Renal cortical epithelial cell (primary cell): ENCODE measurements around the gene STOML1. TPM values are rescaled to one million over a fixed set of nuclear protein-coding genes. Genes with fewer than 3 reads are reported as not detected.

Experiments used
- DNase-seq: peaks from one replicate; pipeline ENCODE4 v3.0.0-alpha.2; 2011; ENCODE audit warnings: low read depth
- total RNA-seq: library from RNA; depleted of rRNA; stranded (reverse); fragments of >200 nt; gene quantifications from 2 replicates; pipeline ENCODE4 v1.2.3, GENCODE V29; 2014

The STOML1 gene, protein sequence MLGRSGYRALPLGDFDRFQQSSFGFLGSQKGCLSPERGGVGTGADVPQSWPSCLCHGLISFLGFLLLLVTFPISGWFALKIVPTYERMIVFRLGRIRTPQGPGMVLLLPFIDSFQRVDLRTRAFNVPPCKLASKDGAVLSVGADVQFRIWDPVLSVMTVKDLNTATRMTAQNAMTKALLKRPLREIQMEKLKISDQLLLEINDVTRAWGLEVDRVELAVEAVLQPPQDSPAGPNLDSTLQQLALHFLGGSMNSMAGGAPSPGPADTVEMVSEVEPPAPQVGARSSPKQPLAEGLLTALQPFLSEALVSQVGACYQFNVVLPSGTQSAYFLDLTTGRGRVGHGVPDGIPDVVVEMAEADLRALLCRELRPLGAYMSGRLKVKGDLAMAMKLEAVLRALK
- total RNA-seq: 23.2 and 36.5 TPM in 2 replicates

DNA sequence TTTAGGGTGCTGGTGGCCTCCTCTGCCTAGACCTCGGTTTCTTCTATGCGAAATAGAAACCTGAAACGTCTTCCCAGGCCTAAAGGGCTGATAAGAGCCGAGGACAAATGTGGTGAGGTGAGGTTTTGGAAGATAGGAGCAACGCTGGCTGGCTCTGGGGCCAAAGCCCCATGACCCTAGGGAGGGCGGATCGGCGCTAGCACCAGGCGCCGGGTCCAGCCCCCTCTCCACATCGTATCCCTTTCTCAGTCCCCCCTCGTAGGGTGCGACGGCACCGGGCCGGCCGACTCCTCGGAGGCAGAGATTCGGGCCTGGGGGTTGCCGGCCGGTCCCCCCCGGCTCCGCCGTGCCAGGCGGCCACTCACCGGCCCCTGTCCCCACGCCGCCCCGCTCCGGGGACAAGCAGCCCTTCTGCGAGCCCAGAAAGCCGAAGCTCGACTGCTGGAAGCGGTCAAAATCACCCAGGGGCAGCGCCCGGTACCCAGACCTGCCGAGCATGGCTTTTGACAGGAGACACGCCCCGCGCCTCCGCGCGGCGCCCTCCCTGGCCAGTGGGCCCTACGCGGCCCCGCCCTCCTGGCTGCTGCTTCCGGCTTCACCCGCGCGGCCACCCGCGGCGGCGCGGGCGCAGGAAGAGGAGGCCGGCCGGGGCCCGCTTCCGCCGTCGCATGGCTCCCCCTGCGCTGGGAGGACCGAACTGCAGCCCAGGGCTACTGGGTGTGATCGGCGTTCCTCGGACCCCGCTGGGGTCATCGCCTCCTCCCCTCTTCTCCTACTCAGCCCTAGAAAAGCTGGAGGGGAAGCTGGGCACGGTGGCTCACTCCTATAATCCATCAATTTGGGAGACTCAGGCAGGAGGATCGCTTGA, at the start of gene STOML1:
Gene STOML1, minus strand, starts transcription at position 570 of the 868 bp plus-strand sequence. Its CDS starts 72 bp downstream, at position 498.
- peak; percentile 79 for DNase-seq

DNA sequence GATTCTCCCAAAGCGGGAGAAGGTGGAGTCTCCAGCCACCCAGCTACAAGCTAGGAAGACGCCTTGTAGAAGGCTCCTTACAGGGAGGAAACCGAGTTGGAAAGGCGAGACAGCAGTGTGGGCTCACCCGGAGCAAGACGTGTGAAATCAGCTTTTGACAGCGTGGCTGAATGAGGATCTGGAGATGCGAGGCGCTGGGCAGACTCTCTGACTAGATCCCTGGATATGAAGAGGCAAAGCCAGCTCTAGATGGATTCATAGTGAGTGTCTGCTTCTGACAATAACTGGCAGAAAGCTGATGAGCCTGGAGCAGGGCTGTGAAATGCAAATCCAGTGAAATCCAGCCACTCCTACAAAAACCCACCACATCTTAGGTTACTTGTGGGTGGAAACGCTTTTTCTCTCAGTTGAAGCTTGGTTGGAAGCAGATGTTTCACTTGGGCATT, 49.2 kb upstream of the STOML1 start:
- no peak for DNase-seq

DNA sequence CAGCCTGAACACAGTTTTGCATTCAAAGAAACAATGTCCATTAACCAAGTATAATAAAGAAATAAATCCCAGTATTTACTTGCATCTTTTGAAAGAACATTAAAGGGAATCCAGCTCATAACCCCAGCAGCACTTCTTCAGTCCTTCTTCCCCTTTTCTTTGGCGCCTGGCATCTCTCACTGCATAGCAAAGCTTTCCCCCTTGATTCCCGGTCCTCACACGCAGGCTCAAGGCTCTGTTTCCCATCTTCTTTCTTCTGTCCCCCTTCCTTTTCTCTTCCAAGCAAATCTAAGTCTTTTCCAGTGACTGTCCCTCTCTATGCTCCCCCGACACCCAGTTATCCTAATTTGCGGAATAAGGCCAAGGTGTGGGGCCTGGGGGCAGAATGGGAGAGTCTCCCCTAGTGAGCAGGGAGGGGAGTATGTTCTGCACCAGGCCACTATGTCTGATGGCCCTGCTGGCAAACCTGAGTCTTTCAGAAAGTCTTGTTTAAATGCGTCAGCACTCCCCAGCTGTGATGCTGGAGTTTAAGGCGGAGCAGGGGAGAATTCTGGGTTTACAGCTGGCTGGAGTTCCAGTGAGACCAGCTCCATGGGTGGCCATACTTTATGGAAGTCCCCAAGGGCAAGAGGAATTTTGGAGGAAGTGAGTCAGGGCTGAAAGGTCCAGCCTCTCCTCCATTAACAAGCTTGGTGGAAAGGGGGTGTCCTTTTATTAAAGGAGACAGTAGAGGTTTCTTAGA, 48.2 kb upstream of the STOML1 start:
- peak; percentile 50 for DNase-seq

DNA sequence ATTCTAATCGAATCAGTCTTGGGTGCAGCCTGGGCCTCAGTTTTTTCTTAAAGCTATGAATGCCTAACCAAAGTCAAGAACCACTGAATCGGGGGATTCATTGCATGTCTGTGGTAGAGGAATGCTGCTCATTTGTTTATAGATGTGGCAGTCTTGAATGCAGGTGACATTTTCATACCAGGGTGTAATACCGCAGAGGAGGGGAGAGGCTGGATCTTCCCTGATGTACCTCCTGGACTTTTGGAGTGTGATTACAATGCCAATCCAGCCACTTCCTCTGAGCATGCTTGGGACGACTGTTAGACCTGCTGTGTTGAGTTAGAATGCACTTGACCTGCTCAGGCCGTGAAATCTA, 47.5 kb upstream of the STOML1 start:
- DNase-seq: no peak

DNA sequence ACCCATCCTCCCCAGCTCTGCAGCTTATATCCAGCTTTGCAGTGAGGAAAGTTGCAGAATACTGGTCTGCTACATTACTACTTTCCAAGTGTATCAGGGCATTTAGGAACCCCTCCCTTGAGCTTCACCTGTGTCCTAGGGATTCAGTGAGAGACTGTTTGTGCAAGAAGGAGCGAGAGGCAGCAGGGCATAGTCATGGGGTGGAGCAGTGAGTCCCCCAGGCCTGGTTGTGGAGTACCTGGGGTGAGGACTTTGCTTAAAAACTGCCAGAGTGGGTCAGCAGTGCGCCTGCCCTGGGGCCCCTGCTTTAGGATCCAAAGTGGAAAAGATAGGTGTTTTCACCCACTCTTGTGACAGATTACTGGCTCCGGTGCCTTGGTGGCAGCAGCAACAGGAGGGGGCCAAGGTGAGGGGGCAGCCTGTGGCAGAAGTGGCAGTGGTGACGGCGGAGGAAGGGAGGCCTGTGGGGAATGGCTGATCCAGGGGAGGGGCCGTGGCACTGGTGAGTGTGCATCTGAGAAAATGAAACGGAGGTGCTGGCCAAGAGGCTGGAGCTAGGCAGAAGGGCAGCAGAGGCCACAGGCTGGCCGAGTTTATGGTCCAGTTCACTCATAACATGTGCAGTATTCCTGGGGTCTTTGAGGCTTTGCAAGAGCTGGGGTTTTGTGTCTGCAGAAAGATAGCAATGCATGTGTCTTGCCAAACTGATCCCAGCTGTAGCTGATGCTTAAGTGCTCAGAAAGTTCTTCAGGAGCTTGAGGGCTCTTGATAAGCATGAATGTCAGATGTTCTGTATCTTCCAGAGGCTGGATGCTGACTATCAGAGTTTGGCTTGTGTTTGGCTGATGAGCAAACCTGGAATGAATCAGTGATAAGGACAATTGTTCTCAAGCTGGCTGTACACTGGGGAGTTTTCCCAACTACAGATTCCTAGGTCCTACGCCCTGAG, 46.9 kb upstream of the STOML1 start:
- DNase-seq: no peak

DNA sequence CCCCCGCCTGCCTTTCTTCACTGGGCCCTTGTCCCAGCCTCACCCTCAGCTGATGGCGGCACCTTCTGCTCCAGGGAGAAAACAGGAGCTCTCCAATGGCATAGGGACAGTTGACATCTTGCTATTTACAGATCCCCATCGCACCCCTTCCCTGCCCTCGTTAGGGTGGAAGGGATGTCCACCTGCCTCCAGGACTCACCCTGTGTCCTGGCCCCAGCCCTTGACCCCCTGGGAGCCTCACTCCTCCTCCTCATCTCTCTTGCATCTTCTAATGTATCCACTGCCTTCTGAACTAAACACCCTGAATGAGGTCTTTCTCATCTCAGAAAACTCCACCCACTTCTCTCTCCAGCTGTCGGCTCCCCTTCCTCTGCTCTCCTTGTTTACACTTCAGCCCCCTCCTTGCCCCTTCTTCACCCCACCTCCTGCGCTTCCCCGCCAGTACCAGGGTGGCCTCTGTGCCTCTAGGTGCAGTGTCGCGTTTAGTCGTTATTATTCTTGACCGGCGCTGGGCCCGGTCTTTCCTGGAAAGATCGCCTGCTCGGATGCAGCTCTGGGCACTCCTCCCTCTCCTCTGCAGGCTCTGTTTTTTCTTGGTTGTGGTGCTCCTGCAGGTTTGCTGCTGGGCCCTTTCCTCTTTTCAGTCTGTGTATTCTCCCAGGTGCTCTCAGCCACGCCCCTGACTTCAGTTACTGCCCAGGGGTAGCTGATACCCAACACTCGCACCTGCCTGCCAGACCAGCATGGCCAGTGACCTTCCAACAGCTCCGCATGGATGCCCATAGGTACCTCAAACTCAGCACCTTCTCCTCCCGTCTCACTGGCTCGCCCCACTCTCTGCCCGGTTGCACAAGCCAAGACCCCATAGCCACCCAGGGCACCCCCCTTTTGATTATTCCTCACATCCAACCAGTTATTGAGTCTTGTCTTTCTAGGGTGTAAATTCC, 45.3 kb upstream of the STOML1 start:
- no peak for DNase-seq

DNA sequence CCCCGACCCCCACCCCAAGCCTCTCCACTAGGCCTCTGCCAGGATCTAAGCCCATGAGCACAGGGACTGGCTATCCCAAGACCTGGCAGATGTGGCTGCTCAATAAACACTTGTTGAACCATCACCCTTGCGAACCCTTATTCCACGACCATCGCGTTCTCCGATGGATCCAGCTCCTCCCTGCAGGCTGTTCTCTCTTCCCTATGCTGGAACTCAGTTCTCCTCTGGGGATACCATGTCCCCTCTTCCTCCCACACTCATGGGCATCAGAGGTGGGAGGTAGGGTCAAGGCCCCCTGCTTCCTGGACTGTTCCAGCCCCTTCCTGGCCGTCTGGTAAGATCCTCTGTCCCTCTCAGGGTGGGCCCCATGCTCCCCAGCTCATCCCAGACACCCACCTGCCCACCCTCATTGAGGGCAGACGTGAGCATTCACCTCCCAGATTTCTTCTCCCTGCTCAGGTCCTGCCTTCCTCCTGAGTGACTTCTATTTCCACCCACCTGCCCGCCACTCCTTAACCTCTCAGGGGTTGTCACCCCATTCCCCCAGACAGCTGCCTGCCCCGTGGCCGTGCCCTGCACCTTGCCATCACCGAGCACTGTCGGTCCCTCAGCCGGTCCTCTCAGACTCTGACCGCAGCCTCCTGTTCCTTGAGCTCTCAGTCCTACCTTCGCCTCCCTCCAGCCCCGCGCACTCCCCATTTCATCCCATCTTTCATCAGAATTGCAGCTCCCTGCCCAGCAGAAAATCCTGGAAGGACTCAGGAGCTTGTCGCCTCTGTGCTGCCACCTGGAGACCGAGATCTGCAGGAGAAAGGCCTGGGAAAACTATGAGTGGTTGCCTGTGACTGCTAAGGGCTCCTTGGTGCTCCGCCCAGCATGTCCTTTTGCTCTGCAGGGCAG, 44.4 kb upstream of the STOML1 start:
- DNase-seq: peak; percentile 48

DNA sequence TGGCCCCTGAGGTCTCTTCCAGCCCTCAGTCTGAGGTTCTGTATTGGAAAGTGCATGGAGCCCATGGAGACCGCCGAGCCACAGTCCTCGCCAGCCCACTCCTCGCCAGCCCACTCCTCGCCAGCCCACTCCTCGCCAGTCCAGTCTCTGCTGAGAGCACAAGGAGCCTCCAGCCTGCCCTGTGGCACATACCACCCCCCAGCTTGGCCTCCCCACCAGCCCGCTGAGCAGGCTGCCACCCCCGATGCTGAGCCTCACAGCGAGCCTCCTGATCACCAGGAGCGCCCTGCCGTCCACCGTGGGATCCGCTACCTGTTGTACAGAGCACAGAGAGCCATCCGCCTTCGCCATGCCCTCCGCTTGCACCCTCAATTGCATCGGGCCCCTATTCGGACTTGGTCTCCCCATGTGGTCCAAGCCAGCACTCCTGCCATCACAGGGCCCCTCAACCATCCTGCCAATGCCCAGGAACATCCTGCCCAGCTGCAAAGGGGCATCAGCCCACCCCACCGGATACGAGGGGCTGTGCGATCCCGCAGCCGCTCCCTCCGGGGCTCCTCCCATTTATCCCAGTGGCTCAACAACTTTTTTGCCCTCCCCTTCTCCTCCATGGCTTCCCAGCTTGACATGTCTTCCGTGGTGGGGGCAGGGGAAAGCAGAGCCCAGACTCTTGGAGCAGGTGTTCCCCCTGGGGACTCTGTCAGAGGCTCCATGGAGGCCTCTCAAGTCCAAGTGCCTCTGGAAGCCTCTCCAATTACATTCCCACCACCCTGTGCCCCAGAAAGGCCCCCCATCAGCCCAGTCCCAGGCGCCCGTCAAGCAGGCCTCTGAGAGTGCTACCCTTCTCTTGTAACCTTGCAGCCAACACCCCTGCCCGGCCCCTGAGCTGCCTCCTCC, 43.3 kb upstream of the STOML1 start:
- no peak for DNase-seq

DNA sequence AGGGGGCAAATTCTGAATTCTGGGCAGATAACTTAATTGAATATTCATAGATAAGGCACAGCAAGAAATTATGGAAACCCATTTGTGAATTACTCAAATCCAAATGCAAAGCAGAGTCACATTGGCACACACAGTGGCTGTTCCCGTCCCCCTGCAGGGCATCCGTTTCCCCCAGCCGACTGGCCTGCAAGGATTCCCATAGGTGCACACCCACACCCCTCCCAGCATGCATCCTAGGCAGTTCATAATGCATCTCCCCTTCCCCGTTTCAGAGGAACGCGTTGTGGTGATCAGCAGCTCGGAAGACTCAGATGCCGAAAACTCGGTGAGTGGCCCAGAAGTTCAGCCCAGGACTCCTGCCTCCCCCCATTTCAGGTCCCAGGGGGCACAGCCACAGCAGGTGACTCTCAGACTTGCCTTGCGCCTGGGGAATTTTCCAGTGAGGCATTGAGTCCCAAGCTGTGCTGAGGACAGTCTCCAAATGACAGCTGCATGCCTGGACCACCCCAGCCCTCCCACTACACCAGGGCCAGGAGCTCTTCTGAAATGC, 42.2 kb upstream of the STOML1 start:
- no peak for DNase-seq

DNA sequence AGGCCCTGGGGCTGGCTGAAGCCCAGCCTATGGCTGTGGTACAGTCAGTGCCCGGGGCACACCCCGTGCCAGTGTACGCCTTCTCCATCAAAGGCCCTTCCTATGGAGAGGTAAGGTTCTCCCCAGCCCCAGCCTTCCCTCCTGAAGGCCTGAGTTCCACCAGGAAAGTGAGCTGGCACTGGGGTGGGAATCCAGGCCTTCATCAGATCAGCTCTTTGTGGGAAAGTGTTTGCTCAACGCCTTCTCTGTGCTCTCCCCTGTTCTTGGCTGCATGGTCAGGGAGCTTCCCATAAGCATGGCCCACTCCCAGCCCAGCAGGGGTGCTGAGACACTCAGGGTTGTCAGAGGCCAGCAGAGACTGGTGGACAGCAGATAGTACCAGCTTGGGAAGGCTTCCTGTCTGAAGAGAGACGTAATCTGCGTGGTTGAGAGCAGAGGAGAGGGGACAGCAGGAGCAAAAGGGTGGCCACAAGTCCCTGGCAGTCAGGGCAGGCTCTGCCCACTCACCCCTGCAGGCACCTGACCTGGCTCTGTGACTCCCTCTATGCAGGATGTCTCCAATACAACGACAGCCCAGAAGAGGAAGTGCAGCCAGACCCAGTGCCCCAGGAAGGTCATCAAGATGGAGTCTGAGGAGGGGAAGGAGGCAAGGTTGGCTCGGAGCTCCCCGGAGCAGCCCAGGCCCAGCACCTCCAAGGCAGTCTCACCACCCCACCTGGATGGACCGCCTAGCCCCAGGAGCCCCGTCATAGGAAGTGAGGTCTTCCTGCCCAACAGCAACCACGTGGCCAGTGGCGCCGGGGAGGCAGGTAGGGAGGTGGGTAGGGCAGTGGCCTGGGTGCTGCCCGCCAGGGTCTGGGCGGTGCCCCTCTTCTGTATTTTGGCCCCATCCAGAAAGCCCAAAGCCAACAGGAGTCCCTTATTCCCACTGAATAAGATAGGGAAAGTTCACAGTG, 40.8 kb upstream of the STOML1 start:
- DNase-seq: no peak

DNA sequence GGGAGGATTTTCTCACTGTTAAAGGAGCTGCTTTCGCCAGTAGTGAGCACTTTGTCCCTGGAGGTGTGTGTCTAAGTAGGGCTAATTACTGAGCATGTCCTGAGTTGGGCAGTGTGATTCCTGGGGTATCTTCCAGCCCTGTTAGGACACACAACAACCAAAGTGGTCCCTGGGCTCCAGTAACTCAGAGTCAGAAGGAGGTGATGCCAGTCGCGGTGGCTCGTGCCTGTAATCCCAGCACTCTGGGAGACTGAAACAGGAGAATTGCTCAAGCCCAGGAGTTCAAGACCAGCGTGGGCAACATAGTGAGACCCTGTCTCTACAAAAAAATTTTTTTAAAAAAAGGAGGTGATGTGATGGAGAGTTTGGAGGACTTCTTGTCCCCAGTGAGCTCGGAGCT, 40.0 kb upstream of the STOML1 start:
- no peak for DNase-seq

DNA sequence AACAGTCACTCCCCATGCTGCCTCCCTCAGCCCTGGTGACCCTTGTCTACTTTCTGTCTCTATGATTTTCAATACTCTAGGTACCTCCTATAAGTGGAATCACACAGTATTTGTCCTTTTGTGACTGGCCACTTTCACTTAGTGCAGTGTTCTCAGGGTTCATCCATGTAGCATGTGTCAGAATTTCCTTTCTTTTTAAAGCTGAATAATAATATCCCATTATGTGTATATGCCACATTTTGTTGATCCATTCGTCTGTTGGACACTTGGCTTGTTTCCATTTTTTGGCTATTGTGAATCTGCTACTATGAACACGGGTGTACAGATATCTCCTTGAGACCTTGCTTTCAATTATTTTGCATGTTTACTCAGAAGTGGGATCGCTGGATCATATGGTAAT, 36.6 kb upstream of the STOML1 start:
- no peak for DNase-seq

DNA sequence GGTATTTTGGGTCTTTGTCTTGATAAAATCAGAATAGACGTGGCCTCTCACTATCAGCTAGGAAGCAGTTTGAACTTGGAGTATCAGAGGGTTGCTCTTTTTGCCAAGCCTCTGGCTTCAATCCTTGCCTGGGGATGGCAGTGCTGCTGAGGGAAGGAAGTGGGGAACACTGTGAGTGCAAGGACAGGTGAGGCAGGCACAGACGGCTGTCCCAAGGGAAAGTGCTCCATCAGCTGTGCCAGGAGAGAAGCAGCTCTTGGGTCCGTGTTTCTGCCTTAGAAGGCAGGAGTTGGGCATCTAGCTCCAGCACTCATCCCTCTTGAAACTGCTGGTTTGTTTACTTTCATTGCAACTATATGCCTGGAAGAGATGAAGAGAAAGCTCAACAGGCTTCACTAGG, 35.6 kb upstream of the STOML1 start:
- DNase-seq: no peak

DNA sequence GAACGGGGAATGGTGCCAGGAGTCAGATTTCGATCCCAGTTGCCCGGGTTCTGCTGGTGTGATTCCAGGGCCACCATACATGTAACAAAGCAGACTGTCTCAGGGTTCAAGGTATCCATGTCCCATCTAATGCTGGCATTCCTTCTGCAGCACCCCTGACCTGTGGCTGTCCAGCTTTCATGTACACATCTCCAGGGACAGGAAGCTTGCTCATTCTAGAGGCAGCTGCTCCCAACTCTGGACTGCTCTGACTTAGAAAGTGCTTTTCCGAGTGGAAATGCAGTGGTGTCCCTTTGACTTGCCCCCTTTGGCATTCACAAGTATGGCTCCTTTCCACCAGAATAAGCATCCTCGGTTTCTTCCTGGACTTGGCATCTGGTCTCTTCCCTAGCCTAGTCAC, 33.3 kb upstream of the STOML1 start:
- no peak for DNase-seq

DNA sequence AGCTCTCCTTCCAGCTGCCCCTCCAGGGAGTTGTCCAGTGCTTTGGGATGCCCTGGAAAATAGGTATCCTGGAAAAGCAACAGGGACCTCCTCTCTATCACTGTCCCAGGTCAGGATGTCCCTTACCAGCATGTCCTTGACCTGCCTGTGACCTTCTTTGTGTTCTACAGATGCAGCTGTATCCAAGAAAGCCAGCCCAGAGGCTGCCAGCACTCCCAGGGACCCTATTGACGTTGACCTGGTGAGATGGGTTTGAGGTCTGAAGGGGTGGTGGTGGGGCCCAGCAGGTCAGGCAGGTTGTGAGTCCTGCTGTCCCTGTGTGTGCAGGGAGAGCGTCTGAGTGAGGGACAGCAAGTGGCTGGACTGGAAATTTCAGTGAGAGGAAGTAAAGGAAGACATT, 32.6 kb upstream of the STOML1 start:
- no peak for DNase-seq

DNA sequence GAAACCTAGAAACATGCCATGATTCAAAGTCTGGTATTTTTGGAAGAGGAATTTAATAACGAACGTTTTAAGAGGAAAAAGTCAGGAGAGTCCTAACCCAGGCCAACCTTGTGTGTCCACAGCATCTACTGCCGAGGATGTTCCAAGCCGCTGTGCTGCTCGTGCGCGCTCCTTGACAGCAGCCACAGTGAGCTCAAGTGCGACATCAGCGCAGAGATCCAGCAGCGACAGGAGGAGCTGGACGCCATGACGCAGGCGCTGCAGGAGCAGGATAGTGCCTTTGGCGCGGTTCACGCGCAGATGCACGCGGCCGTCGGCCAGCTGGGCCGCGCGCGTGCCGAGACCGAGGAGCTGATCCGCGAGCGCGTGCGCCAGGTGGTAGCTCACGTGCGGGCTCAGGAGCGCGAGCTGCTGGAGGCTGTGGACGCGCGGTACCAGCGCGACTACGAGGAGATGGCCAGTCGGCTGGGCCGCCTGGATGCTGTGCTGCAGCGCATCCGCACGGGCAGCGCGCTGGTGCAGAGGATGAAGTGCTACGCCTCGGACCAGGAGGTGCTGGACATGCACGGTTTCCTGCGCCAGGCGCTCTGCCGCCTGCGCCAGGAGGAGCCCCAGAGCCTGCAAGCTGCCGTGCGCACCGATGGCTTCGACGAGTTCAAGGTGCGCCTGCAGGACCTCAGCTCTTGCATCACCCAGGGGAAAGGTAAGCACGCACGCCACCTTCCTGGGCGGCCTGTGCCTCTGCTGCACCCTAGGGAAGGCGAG, 30.8 kb upstream of the STOML1 start:
- DNase-seq: no peak
